ENCODE data around the gene HOXA5. TPM values are rescaled to one million over a fixed set of nuclear protein-coding genes. Genes with fewer than 3 reads are reported as not detected.

HOXA5 gene
- total and polyA plus RNA-seq, 2 donors (not counting 3 experiments of a cell fraction or from before 2014, with no cell fraction given): 18.6 to 18.8 TPM

DNA sequence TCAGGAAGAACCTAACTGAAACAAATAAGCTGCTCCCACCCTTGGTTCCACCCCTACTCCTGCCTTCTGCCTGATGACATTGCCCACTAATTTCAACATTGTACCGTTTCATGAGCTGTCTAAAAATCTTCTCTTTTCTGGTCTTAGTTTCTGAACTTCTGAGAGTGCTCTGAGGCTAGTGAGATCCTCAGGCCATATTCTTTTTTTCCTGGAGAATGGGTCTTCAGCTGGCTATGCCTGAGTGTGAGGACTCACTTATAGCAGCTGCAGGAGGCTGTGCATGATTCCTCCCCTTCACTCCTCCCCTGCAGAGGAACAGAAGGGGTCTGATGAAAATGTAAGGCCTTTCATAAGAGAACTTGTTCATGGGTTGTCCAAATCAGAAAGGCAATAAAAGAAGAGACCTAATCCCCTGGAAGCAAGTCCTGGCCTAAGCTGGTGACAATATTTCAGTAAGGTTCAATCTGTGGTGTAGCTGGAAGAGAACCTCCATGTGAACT, 24.0 kb downstream of the HOXA5 start:
- intact Hi-C loops (cut with micrococcal nuclease): loop anchor here (2.0 to 10.0 kb wide), 2 partner anchors 49 to 965 kb away; partner anchors contain the start of gene NFE2L3
- DNase-seq (ENCODE audit: low read depth, low spot score) (peak; percentile 48), FAIRE-seq (peak; percentile 53)
- H3K36me3 ChIP-seq (ENCODE audit: control insufficient read depth in 2 of 2, extremely low read depth in 1 of 2, insufficient read depth in 2 of 2, low read length in 2 of 2): no peaks in the 10 kb centered on the region
- no peaks in the 10 kb centered on the region for H3K9me3 ChIP-seq (replicated peaks; ENCODE audit: control insufficient read depth, insufficient read depth, low read length)
- BruUV-seq (replicated peaks): no TSS peak
- H2AFZ ChIP-seq (ENCODE audit: low read depth, low read length): no peak overlapping the region
- no peaks in the 10 kb centered on the region for H3K9me1 ChIP-seq (replicated peaks; ENCODE audit: control insufficient read depth, extremely low read depth, insufficient read depth, low read length)
- ChIA-PET POLR2A (interaction anchor here (1.2 to 1.8 kb wide), 4 partner anchors 8 to 31 kb away, joined by 3 to 5 read pairs (median 3); no protein-coding TSS in a partner anchor), CTCF (interaction anchor here (0.9 to 9.1 kb wide), 8 partner anchors 9 to 437 kb away, joined by 3 to 70 read pairs (median 7); partner anchors contain the start of gene HOXA5)
- no peak overlapping the region for H3K4me3 ChIP-seq (replicated peaks in 1 of 3; ENCODE audit: insufficient read depth in 1 of 3, low read depth in 1 of 3, low read length in 3 of 3)
- no peaks in the 10 kb centered on the region for H4K20me1 ChIP-seq (replicated peaks; ENCODE audit: control insufficient read depth, extremely low read depth, insufficient read depth, low read length)
- no peaks in the 10 kb centered on the region for H3K27me3 ChIP-seq (ENCODE audit: control insufficient read depth in 2 of 2, insufficient read depth in 2 of 2, low read length in 2 of 2)
- peak overlapping the region; percentile 97 for H3K4me2 ChIP-seq (ENCODE audit: insufficient read depth, low read length)
- H3K4me1 ChIP-seq (ENCODE audit: control insufficient read depth, extremely low read depth, insufficient read depth, low read length): peaks cover 83% of the 10 kb centered on the region
- dilution Hi-C loops (cut with MboI; ENCODE audit: extremely low pct_ligation_motif_present, low sequenced_read_pairs): no loop called here
- TF ChIP-seq, protein P1, sequence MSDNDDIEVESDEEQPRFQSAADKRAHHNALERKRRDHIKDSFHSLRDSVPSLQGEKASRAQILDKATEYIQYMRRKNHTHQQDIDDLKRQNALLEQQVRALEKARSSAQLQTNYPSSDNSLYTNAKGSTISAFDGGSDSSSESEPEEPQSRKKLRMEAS (IDR thresholded peaks at IDR 0.05; ENCODE audit: insufficient read depth, insufficient read length): no peak
- no peak for TF ChIP-seq POLR2AphosphoS5 (IDR thresholded peaks at IDR 0.05; ENCODE audit: insufficient read depth, low read depth, low read length)
- no peak for TF ChIP-seq FOS (IDR thresholded peaks at IDR 0.05; ENCODE audit: borderline replicate concordance, insufficient read depth, low read length)
- TF ChIP-seq MYC (IDR thresholded peaks at IDR 0.05; ENCODE audit: low read depth, low read length): no peak
- no peak for TF ChIP-seq GATA2 (IDR thresholded peaks at IDR 0.05; ENCODE audit: insufficient read depth, insufficient read length, low read depth, low read length)
- no peak for TF ChIP-seq JUN (IDR thresholded peaks at IDR 0.05; ENCODE audit: borderline replicate concordance, insufficient read depth, insufficient read length, low read depth)
- no peak for TF ChIP-seq POLR2A (IDR thresholded peaks at IDR 0.05; ENCODE audit: low read depth, low read length)
- TF ChIP-seq, protein P2, sequence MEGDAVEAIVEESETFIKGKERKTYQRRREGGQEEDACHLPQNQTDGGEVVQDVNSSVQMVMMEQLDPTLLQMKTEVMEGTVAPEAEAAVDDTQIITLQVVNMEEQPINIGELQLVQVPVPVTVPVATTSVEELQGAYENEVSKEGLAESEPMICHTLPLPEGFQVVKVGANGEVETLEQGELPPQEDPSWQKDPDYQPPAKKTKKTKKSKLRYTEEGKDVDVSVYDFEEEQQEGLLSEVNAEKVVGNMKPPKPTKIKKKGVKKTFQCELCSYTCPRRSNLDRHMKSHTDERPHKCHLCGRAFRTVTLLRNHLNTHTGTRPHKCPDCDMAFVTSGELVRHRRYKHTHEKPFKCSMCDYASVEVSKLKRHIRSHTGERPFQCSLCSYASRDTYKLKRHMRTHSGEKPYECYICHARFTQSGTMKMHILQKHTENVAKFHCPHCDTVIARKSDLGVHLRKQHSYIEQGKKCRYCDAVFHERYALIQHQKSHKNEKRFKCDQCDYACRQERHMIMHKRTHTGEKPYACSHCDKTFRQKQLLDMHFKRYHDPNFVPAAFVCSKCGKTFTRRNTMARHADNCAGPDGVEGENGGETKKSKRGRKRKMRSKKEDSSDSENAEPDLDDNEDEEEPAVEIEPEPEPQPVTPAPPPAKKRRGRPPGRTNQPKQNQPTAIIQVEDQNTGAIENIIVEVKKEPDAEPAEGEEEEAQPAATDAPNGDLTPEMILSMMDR (IDR thresholded peaks at IDR 0.05; ENCODE audit: extremely low read depth in 1 of 2, insufficient read depth in 1 of 2, low read depth in 1 of 2, low read length in 2 of 2): no peak
- no peak for TF ChIP-seq EZH2 (IDR thresholded peaks at IDR 0.05; ENCODE audit: borderline replicate concordance, low read depth, low read length, severe bottlenecking)
- H3K27ac ChIP-seq (ENCODE audit: insufficient read depth, low read depth, low read length): peak overlapping the region; percentile 96
- H3K9ac ChIP-seq (replicated peaks; ENCODE audit: extremely low read depth, insufficient read depth, low read length): no peak overlapping the region
- H3K79me2 ChIP-seq (ENCODE audit: control insufficient read depth, insufficient read depth, low read length): peaks cover 91% of the 10 kb centered on the region
